Left lobe of liver (tissue), 2 donors: ENCODE measurements around the gene NFATC2IP. TPM values are rescaled to one million over a fixed set of nuclear protein-coding genes. Genes with fewer than 3 reads are reported as not detected.

Source experiments
- ATAC-seq: fragments of 200-7000 bp; cut with Tn5 transposase; one replicate; pipeline ENCODE4 v1.9.1; 2020; ENCODE audit warnings: mild to moderate bottlenecking, moderate library complexity
- DNase-seq: peaks from one replicate; pipeline ENCODE4 v3.0.0-alpha.2; 2020; ENCODE audit warnings: low spot score
- total RNA-seq: library from RNA; stranded (reverse); gene quantifications from one replicate; pipeline ENCODE4 v1.2.1, GENCODE V29; 2021
- donor health status: DM: no; HTN: no; CAD: no; lungs with moderate emphysema.
- donor health status: DM: no; HTN: yes; CAD: no.

NFATC2IP gene
- total RNA-seq = 15.2 TPM

DNA sequence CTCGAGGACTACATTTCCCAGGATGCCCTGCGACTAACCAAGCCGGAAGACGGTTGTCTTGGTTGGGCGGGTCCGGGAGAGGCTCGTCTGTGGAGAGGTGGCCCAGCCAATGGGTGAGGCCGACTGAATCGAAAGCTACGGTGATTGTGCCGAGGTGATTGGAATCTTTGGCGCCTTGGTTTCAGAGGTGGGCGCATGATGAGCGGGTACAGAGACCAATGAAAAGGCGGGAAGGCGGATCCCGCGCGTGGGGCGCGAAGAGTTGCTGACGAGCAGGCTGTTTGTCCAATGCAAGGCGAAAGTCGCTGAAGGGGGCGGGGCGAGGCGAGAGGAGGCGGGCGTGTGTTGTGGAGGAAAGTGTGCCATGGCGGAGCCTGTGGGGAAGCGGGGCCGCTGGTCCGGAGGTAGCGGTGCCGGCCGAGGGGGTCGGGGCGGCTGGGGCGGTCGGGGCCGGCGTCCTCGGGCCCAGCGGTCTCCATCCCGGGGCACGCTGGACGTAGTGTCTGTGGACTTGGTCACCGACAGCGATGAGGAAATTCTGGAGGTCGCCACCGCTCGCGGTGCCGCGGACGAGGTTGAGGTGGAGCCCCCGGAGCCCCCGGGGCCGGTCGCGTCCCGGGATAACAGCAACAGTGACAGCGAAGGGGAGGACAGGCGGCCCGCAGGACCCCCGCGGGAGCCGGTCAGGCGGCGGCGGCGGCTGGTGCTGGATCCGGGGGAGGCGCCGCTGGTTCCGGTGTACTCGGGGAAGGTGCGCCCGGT is at the start of gene NFATC2IP:
TSS of gene NFATC2IP (plus strand) at position 290 of the 762 bp plus-strand sequence. CDS start at position 365, 75 bp downstream.
- ATAC-seq (peak; percentile 95), DNase-seq (peak; percentile 100)

GRCh38 chr16:28901862-28902261 is 48.9 kb upstream of the NFATC2IP start:
- ATAC-seq = no peak
- no peak for DNase-seq

DNA sequence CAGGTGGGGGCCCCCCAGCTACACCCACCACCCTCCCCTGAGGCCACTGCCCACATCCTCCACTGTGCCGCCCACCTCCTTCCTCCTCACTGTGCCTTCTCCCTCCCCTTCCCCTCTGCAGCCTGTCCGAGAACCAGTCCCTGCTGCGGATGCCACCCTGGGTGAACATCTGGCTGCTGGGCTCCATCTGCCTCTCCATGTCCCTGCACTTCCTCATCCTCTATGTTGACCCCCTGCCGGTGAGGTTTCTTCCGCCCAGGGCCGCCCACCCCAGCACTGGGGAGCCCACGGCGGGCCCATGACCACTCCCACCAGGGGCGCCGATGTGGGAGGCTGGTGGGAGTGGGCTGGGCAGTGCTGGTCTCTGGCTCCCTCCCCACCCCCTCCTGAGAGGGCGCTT is 47.8 kb upstream of the NFATC2IP start:
- DNase-seq = no peak
- ATAC-seq = peak; percentile 14

DNA sequence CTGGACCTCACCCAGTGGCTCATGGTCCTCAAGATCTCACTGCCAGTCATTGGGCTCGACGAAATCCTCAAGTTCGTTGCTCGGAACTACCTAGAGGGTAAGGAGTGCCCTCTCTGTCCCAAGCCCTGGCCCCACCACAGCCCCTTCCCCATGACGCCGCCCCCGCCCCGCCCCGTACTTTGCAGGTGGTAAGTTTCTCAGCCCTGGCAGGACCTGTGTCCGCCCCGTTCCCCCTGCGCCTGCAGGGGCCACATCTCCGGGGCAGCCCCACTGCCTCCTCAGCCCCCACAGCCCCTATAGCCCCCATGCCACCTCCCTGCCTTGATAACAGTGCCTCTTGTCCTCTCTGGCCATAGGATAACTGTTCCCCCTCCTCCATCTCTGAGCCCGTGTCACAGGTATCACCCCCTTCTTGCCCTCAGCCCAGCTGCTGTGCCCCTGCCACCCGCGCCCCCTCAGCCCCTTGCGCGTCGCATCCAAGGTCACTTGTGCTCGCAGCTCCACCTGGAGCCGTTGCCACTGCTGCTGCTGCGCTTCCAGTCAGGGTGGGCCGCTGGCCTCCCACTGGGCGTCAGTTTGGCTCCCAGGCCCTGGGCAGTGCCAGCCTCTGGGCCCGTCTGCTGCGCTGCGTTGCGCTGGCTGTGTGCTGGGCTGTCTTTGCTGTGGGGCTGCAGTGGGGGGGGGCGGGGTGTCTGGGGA is 47.2 kb upstream of the NFATC2IP start:
- DNase-seq (no peak), ATAC-seq (no peak)

DNA sequence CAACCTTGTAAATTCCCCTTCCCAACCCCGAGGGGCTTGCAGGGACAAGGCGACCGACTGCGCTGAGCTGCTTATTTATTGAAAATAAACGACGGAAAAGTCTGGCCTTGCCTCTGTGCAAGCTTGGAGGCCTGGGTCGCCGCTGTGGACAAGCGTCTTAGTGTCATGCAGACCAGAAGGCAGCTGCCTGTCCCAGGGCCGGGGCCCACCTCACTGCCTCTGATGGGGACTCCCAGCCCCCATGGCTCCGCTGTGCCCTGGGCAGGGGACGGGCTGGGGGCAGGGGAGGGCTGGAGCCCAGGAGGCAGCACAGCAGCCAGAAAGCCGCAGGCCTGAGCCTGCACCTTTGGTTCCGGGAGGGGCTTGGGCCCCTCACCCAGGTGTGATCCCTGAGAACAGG is 46.4 kb upstream of the NFATC2IP start:
- DNase-seq (no peak), ATAC-seq (no peak)

- ATAC-seq (no peak), DNase-seq (no peak)
Measured at GRCh38 chr16:28904828-28905227, 45.9 kb upstream of the NFATC2IP start.

DNA sequence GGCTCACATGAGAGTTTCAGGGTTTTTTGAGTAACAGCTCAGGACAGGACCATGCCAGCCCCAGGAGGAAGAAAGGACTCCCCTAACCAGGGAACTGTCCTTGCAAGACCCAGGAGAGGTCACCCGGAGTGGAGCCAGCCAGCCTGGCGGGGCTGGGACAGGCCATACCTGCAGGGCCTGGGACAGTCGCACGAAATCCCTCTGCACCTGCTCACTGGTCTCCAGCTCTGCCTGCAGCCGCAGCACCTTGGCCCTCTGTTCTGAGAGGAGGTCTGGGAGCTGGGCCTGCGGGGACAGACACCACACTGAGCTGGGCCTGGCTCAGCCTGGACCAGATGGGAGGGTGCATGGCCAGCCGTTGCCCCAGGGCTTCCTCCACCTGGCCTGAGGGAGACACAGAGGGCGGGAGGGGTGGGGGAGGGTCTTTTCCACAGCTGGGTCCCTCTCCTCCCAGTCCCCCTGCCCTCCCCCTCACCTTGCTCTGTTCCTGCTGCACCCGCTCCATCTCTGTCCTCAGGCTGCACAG is 45.4 kb upstream of the NFATC2IP start:
- no peak for ATAC-seq

GRCh38 chr16:28905800-28906372 is 44.9 kb upstream of the NFATC2IP start:
- no peak for ATAC-seq
- no peak for DNase-seq

More for the DNA sequence above, 45.4 kb upstream of the NFATC2IP start:
- no peak for DNase-seq

DNA sequence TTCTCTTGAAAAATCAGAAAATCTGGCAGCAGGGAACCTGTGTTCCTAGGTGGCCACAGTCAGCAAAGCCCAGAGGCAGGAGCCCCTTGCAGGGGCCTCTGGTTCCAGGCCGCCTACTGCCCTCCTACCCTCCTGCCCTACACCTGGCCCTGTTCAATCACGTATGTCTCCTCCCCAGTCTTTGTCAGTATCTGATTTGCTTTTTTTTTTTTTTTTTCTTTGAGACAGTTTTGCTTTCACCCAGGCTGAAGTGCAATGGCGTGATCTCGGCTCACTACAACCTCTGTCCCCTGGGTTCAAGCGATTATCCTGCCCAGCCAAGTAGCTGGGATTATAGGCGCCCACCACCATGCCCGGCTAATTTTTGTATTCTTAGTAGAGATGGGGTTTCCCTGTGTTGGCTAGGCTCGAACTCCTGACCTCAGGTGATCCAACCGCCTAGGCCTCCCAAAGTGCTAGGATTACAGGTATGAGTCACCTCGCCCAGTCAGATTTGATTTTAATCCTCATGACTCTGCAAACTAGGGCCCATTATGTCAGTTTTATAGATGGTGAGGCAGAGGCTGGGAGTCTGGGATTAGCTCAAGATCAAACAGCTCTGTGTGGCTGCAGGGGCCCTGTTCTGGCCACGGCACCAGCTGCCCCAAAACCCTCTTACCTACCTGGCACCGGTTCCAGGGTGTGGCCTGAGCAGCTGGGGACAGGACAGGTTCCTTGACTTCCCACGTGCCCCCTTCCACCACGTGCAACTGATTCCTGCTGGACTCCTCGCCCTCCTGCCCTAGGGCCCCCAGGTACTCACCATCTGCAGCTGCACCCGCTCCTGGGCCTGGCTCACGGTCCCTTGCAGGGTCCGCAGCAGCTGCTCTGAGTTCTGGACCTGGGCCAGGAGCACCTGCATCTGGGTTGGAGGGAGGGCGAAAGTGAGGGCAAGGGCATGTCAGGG is 40.4 kb upstream of the NFATC2IP start:
- ATAC-seq (no peak), DNase-seq (no peak)

DNA sequence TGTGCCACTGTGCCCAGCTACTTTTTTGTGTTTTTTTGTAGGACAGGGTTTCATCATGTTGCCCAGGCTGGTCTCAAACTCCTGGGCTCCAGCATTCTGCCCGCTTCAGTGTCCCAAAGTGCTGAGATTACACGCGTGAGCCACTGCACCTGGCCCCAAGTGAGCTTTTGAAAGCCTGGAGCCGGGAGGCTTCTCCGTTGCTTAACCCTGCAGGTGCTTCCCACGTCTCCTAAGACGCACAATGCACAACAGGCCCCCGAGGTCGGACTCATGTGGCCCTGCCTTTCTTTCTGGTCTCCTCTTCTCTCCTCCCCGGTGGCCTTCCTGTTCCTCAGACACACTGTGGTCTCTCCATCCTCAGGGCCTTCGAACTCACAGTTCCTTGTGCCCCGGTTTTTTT is 38.2 kb upstream of the NFATC2IP start:
- DNase-seq (no peak), ATAC-seq (no peak)

GRCh38 chr16:28913946-28914724 is 36.6 kb upstream of the NFATC2IP start:
- no peak for ATAC-seq
- no peak for DNase-seq

- DNase-seq (no peak), ATAC-seq (no peak)
Measured at GRCh38 chr16:28915181-28915580, 35.6 kb upstream of the NFATC2IP start.

DNA sequence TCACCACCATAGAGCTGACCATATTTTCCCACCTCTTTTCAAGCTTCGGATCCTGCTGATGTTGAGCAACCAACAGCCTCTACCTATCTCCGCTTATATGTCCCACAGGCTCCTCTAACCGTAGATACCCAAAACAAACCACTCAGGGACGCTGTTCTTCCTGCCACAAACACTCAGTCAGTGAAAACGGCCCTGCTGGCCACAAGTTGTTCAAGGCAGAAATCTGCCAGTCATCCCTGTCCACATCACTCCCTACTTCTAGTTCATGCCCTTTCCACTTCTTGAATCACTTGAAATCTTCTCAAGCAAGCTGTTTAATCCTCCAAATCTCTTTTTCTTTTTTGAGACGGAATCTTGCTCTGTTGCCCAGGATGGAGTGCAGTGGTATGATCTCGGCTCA is 33.6 kb upstream of the NFATC2IP start:
- DNase-seq (no peak), ATAC-seq (no peak)

DNA sequence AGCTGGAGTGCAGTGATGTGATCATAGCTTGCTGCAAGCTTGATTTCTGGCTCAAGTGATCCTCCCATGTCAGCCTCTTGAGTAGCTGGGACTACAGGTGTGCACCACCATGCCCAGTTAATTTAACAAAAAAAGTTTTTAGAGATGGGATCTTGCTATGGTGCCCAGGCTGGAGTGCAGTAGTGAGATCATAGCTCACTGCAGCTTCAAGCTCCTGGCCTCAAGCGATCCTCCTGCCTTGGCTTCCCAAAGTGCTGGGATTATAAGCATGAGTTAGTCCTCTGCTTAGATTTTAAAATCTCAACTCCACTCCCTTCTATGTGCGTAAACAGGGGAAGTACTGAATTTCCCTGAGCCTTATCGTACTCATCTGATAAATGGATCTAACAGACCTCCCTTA is 32.0 kb upstream of the NFATC2IP start:
- no peak for ATAC-seq
- no peak for DNase-seq

- ATAC-seq (no peak), DNase-seq (no peak)
Measured at GRCh38 chr16:28923231-28923587, 27.5 kb upstream of the NFATC2IP start.

- DNase-seq (no peak), ATAC-seq (no peak)
Measured at GRCh38 chr16:28923652-28924398, 26.9 kb upstream of the NFATC2IP start.

DNA sequence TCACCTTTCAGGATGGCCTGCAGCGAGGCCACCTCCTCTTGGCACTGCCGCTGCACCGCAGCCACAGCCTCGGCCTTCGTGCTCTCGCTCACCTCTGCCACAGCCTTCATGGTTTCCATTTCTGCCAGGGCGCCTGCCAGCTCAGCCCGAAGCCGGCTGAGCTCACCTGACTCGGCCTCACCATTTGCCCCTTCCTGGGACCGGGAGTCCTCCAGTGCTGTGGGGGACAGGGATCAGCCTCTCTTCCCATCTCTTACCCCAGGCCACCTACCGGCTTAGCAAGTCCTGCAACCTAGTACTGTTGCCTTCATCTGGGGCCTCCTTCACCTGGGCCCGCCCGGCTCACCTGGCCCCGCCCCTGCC is 26.4 kb upstream of the NFATC2IP start:
- ATAC-seq (no peak), DNase-seq (no peak)

- ATAC-seq = peak; percentile 94
- peak; percentile 93 for DNase-seq
Measured at GRCh38 chr16:28924762-28925385, 25.9 kb upstream of the NFATC2IP start, which contains the start of gene RABEP2. Gene RABEP2, minus strand, starts transcription at chr16:28925238. Its CDS starts 75 bp downstream, at chr16:28925163.
